ENCODE data around the gene MCCD1.
"Not testable (repeated sequence)": the region's sequence is repeated elsewhere in the genome, so short reads cannot be mapped to it uniquely, and the experiment has no call there.

The MCCD1 gene

DNA sequence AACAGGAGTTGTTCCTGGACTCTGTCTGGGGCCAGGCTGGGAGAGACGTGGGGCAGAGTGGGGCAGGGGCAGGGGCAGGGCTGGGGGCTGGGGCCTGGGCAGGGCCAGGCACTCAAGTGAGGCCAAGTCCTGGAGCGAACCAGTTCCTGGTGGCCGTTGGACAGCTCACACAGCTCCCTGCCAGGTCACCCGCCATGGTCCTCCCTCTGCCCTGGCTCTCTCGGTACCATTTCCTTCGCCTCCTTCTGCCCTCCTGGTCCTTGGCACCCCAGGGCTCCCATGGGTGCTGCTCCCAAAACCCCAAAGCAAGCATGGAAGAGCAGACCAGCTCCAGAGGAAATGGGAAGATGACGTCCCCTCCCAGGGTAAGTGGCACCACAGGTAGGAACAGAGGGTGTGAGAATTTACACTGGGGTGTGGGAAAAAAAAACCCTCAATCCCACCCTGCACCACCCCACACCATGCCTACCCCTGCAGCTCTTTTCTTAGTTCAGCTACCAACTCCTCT is at the start of gene MCCD1:
MCCD1 (plus strand) TSS at position 142 of the 508 bp plus-strand sequence; CDS start at position 195, 53 bp downstream.
- DNase-seq, result no peak

- DNase-seq, result no peak
Measured at GRCh38 chr6:31479151-31479932, 49.4 kb upstream of the MCCD1 start.

GRCh38 chr6:31479933-31480535 is 48.7 kb upstream of the MCCD1 start:
- DNase-seq, result no peak

DNA sequence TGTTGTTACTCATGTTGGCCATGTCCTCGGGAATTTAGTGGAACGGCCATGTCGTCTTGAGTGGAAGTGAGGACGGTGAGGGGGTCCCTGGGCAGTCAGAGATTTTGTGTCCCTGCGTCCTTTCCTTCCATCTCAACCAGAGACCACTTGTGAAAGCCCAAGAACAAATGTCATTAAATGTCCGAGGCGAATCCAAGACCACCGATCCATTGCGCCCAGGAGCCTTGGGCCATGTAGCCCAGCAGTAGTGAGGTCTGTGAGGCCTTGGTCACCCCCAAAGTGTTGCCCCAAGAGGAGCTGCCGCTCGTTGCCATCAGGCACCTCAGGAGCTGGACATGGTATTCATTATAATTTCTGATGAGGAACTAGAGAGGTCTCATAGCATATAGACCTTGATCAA is 48.2 kb upstream of the MCCD1 start:
- no peak for DNase-seq

- no peak for DNase-seq
Measured at GRCh38 chr6:31483392-31483791, 45.4 kb upstream of the MCCD1 start.

- DNase-seq, result no peak
Measured at GRCh38 chr6:31485055-31485454, 43.7 kb upstream of the MCCD1 start.

DNA sequence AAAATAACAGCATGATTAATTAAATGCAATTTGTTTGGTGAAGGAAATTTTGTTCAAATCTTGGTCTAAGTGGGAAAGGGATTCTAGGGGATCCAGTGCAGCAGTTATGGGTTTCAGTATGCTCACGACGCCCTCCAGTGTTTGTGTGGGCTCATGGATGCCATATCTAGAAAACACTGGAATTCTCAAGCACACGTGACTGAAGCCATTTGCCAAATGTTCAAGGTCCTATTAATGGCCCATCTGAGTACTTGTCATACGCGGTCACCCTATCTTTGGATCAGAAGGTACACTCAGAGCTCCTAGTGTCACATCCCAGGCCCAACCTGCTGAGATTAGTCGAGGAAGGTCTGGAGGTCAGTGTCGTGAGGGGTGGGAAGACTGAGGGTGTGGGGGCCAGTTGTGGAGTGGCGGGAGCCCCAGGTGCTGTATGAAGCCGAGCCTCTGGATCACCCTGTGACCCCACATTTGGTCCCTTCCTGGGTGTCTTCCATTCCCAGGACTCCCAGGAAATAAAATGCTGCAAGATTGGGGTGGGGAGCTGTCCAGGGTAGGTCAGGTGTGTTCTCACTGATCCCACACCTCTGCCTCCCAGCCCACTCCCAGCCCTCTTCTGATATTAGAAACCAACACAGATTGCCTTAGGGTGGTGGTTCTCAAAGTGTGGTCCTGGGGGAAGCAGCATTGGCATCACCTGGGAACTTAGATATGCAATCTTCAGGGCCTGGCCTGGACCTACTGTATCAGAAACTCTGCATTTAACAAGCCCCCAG is 42.5 kb upstream of the MCCD1 start:
- DNase-seq, result not testable (repeated sequence)

GRCh38 chr6:31487674-31488073 is 41.1 kb upstream of the MCCD1 start:
- DNase-seq, result not testable (repeated sequence)

DNA sequence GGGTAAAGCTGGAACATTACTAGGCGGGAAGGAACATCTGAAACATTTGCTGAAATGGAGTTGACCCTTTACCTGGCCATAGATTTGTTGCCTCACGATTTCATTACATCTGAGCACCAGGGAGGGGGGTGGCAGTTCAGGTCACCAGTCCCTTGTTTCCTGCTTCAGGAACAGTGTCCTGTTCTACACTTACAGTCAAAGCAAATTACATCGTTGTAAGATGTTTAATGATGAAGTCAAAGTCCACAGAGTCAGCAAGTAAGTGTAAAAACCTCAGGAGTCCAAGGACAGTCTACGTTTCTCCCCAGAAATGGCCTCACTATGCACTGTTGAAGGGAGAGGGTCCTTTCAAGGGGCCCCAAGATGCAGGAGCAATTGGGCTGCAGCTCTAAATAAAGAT is 39.7 kb upstream of the MCCD1 start:
- no peak for DNase-seq

DNA sequence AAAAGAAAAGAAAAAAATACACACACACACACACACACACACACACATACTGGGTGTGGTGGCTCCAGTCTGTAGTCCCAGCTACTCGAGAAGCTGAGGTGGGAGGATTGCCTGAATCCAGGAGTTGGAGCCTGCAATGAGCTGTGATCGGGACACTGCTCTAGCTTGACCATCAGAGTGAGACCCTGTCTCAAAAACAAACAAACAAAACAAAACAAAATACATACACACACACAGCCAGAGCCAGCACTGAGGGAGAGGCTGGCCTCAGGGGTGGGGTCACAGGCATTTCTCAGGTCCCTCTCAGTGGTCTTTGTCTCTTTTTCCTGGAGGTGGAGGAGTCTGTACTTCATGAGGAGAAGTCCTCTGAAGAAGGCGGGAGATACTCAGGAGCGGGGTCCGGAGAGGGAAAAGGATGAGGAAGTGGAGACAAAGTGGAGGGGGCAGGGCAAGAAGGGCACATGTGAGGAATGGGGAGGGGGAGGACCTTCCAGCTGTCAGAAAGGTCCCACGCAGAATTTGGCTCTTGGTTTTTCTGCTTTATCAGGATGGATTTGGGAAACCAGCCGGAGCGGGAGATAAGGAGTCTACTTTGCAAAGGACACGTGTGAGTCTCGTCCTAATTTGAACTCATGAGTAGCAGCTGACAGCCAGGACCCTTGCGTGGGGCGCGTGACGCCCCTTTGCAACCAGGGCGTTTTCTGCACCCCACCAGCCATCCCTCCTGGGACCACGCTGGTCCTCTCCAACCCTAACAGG is 38.5 kb upstream of the MCCD1 start:
- no peak for DNase-seq

GRCh38 chr6:31493550-31493874 is 35.2 kb upstream of the MCCD1 start:
- DNase-seq, result not testable (repeated sequence)

- peak; percentile 95 for DNase-seq
Measured at GRCh38 chr6:31493875-31494694, 34.7 kb upstream of the MCCD1 start.

DNA sequence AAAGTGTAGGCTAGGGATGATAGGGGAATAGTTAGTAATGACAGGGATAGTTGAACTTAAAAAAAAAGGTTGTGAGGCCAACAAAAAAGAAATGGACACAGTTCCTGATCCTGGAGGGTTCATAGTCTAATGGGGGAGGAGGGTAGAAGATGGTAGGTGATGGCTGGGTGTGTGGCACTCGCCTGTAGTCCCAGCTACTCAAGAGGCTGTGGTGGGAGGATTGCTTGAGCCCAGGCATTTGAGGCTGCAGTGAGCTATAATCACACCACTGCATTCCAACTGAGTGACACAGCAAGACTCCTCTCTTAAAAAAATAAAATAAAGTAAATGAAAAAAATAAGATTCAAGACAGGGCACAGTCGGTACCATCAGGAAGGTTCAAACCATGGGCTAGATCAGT is 33.2 kb upstream of the MCCD1 start:
- peak; percentile 26 for DNase-seq

DNA sequence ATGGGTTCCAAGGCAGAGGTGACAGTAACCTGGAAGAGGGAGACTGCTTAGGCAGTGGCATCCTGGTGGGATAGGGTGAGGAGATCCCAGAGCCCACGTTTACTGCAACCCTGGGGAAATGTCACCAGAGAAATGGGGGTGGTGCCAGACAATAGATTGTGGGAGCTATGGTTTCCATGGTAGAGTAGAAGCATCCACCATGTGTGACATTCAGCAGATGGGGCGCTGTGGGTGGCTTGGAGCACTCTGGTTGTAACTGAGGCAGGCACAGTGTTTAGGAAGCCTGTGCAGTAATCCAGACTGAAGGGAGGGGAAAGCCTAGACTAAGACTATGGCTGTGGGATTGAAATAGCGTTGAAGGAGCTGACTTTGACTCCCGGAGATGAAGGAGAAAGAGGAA is 31.9 kb upstream of the MCCD1 start:
- DNase-seq, result not testable (repeated sequence)

DNA sequence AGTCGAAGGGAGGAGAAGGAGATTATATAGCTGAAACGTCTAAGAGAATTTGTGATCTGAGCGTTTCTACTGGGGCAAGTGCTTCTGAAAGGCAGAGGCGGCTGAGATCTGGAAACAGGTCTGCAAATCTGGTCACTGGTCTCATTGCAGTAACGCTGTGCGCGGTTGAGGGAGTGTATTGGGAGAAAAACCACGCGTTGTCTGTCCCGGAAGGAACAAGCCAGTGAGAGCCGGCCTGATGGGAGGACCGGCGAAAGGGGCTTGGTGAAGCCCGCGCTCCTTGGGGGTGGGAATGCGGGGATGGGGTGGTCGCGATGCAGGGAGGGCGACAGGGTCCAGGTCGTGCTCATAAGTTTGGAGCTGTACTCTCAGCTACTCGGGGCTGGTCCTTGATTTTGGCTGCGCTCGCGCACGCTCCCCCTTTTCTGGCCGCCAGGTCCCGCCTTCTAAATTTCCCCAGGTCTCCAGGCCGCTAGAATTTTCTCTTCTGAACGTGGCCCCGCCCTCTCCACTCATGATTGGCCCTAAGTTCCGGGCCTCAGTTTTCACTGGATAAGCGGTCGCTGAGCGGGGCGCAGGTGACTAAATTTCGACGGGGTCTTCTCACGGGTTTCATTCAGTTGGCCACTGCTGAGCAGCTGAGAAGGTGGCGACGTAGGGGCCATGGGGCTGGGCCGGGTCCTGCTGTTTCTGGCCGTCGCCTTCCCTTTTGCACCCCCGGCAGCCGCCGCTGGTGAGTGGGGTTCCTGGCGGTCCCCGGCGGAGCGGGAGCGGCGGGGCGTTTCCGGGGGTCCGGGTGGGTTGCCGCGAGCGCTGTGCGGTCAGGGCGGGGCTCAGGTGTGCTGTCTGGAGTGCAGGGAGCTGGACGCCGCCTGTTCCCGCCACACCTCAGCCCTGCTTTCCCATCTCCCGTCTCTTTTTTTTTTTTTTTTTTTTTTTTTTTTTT is 31.0 kb upstream of the MCCD1 start, which contains the start of gene MICB:
MICB (plus strand) TSS at position 615 of the 946 bp plus-strand sequence; CDS start at position 664, 49 bp downstream.
- peak; percentile 96 for DNase-seq

GRCh38 chr6:31498748-31499147 is 30.0 kb upstream of the MCCD1 start:
- peak; percentile 17 for DNase-seq

DNA sequence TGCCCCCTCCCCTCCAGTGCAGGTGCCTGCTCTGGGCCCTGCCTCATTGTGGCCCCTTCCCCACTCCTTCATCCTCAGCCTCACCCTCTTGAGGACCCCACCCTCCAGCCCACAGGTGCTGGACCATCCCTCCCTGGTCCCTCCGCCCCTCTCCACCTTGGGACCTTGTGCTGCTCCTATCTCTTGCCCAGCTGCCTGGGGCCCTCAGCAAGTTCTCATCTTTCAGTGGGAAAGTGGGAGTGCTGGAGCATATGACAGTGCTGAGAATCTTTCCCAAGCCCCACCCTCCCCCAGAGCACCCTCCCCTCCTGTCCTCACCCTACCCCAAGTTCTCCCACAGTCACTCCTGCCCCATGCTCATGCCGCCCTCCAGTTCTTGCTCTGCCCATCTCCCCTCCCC is 29.1 kb upstream of the MCCD1 start:
- DNase-seq, result not testable (repeated sequence)

DNA sequence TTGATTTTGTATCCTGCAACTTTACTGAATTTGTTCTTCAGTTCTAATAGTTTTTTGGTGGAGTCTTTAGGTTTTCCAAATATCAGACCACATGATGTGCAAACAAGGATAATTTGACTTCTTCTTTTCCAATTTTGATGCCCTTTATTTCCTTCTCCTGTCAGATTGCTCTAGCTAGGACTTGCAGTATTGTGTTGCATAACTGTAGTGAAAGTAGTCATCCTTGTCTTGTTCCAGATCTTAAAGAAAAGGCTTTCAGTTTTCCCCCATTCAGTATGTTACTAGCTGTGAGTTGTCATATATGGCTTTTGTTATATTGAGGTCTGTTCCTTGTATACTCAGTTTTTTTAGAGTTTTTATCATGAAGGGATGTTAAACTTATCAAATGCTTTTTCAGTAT is 26.2 kb upstream of the MCCD1 start:
- DNase-seq, result no peak

GRCh38 chr6:31509036-31509435 is 19.7 kb upstream of the MCCD1 start:
- DNase-seq, result not testable (repeated sequence)

- no peak for DNase-seq
Measured at GRCh38 chr6:31510007-31510406, 18.8 kb upstream of the MCCD1 start.

Data from hematopoietic multipotent progenitor cell treated with erythropoietin and hydrocortisone succinate and interleukin-3 and kit ligand, for 6 days (in vitro differentiated cells).